Islet of Langerhans (tissue), 1 donor: ENCODE data around the gene MED12L.
"Not testable (repeated sequence)": the region's sequence is repeated elsewhere in the genome, so short reads cannot be mapped to it uniquely, and the experiment has no call there.

Experiments
- FAIRE-seq: peaks from one replicate; lab custom pipeline; 2011; peaks lifted over from hg19 to GRCh38; lab: Jason Lieb, UNC

The MED12L gene

DNA sequence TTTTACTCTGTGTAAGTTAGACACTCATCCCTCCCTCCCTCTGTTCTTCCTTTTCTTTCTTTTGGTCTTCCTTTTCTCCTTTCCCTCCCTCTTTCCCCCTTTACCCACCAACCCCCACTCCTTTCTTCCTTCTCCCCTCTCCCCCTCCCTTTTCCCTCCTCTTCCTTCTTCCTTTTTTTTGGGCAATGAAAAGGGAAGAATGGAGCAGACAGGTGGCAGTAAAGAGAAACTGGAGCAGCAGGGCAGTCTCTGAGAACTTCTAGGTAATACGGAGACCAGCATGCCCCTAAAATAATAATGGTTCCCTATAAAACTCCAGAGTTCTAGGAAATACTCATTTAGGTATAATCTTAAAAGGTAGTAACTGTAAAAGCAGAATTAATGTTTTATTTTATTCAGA, 129.0 kb downstream of the MED12L start:
- no peak for FAIRE-seq

GRCh38 chr3:151216641-151217607, 131.5 kb downstream of the MED12L start:
- no peak for FAIRE-seq

DNA sequence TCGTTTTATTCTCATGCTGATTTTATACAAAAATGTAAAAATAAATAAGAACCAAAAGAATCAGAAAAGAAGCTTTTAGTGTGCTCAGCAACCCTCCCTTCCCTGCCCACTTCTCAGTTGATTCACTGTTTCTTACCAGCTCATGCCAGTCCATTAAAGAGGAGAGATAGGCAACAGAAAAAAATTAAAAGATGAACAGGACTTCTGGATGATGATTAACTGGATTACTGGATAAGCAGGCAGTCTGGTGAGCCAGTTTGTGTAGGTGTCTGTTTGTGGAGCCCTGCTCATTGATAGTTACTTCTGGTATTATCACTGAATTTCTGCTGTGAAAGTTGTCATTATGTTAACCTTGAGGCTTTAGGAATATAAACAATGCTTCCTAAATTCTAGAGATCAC, 132.7 kb downstream of the MED12L start:
- FAIRE-seq, result no peak

DNA sequence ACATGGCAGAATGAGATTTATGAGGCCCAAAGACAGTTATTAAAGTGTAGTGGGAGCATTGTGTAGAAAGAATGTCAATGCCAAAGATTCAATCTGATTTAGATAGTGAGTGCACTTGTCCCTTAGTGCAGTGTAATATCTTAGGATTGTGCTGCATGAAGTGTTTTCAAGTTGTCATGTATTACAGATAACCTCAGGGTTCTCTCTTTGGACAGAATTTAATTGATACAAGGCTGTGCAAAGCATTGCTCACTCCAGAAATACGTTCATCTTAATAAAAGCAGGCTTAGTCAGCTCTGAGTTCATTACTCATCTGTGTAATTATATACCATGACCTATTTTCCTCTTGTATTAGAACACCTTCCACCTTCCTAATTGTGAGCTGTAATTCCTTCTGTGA, 133.6 kb downstream of the MED12L start:
- FAIRE-seq, result no peak

- FAIRE-seq, result no peak
Observed at GRCh38 chr3:151224268-151224866, 138.9 kb downstream of the MED12L start.

DNA sequence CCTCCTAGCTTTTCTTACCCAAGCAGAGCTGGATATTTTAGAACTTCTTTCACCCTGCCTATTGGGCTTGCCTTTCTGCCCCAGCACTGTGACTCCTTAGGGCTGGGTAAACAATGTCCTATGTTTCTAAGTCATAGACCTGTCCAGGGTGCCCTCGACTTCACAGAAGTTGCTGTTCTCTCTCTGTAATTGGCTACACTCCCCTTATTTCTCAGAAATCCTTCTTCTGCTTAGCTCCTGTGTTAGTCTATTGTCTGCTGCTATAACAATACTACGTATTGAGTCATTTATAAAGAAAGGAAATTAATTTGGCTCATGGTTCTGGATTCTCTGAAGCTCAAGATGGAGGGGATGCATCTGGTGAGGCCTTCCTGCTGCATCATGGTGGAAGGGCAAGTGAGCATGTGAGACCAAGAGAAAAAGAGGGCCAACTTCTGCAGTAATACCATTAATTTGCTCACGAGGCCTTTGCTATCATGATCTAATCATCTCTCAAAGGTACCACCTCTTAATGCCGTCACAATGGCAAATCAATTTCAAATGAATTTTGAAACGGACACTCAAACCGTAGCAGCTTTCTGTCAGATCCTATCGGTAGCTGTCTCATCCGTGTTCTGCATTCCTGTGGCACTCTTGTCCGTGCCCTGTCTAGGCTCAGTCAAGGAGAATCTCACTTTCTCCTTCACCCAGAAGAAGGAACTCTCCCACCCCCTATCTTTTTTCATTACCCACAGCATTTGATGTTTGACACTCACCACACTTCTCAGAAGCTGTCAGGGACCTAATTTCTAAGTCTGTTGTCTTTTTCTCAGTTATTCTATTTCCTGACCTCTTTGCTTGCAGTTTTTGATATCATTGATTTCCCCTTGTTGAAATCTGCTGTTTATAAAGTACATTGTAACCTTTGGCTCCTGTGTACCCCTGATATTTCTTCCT, 139.8 kb downstream of the MED12L start:
- FAIRE-seq, result no peak

- FAIRE-seq, result no peak
Observed at GRCh38 chr3:151226088-151226563, 140.7 kb downstream of the MED12L start.

DNA sequence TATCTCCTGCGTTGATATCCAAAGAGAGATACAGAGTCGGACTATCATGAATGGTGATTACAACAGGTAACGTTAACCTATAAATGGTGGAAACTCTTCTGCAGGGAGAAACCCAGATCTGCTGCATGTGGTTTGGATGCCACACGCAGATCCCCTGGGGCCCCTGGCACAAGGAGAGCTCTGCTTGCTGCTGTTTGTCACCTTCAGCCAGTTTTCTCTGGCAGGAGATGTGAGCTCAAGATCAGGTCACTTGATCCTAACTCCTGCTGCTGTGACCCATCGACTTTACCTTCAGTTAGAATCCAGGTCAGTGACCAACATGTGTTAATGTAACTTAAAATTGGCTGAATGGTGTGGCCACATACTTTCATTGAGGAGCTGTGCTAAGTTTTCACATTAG, 141.4 kb downstream of the MED12L start:
- no peak for FAIRE-seq

DNA sequence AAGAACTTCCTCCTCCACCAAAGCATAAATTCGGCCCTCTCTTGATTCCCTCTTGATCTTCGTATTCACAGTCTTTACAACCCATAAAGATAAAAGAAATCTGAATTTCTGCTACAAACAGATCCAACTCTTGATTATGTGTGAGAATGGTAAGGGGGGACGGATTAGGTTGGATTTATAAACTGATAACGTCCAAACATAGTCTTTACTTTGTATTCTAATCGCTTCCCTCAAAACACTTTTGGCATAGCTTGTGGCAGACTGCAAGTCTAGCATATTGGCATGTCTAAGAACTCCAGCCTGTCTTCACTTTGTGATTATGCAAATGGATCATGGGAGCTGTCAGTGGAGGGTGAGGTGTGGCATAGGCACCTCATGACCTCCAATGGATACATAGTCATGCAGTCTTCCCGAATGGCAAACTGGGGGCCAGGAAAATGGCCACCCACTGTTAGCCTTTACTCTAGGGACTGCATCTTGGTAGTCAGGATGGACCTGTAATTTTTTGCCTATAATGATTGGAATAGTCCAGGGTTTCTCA, 141.9 kb downstream of the MED12L start:
- no peak for FAIRE-seq

GRCh38 chr3:151227807-151228665, 142.6 kb downstream of the MED12L start:
- peak; percentile 49 for FAIRE-seq

DNA sequence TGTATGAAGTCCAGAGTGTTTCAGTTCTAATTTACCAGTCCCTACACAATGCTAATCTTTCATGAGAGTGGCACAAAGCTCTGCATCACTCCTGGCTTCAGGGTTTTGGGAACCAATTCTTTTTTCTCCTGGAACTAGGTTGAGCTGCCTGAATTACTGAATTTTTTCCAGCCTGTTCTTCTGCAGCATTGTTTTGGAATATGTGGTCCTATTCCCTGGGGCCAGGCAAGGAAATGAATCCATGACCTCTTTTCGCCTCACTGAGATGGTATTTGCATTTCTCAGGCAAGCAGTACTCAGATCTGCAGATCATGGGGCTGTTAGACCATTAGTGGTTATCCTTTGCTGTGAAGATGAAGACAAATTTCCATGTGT, 143.2 kb downstream of the MED12L start:
- no peak for FAIRE-seq

GRCh38 chr3:151230646-151231045, 145.2 kb downstream of the MED12L start:
- FAIRE-seq, result no peak

- not testable (repeated sequence) for FAIRE-seq
Observed at GRCh38 chr3:151232403-151232802, 146.9 kb downstream of the MED12L start.

- no peak for FAIRE-seq
Observed at GRCh38 chr3:151232991-151233390, 147.5 kb downstream of the MED12L start.

- no peak for FAIRE-seq
Observed at GRCh38 chr3:151234825-151235224, 149.4 kb downstream of the MED12L start.

- no peak for FAIRE-seq
Observed at GRCh38 chr3:151236316-151236715, 150.9 kb downstream of the MED12L start.

DNA sequence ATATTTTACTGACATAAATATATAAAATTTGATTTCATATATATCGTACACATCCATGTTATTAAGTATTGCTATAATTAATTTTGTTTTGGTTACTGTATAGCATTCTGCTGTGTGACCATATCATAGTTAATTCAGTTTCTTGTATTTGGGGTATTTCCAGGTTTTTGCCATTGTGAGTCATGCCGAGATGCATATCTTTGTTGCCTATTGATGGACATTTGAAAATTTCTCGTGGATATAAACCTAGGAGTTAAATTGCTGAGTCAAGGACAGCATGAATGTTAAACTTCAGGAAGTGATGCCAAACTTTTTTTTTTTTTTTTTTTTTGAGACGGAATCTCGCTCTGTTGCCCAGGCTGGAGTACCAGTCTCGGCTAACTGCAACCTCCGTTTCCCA, 151.3 kb downstream of the MED12L start:
- FAIRE-seq, result no peak

GRCh38 chr3:151242006-151242405, 156.5 kb downstream of the MED12L start:
- FAIRE-seq, result not testable (repeated sequence)

DNA sequence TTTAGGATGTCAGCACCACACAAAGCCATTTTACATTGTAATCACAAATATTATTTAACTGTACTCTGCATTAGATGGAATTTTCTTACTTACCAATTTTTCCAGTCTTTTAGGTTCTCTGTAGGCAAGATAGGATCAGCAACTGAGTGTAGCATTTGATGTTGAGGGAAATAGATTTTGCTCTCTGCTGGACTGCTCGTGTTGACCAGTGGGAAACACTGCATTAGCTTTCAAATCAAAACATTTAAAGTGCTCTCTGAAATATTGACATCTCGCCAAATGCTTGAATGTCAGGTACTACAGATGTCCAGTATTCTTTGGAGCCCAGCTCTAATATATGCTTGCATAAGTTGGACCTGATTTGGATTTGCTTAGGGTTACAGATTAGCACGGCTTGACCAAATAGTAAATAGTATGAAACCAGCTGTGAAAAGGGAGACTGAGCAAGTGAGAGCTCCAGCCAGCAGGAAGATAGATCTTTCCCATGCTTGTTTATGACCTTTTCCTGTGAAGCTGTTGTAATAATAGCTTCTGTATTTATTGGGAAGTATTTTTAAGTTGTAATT, 163.4 kb downstream of the MED12L start:
- peak; percentile 82 for FAIRE-seq

DNA sequence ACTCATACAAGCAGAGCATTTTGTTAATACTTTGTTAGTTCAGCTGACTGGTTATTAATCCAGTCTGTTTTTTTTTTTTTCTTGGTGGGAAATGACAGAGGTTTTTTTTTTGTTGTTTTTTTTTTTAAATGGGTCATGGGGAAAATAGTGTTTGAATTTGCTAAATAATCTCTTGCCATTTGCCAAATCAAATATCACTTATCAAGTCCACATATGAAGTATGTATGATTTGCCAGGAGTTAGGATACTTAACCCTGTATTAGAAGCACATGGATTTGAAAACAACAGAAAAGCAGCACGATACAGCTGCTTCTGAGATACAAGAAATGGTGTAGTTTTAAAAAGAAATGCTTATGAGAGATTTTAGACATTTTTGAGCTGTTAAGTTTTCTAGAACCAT, 171.3 kb downstream of the MED12L start:
- FAIRE-seq, result no peak

- FAIRE-seq, result no peak
Observed at GRCh38 chr3:151259664-151260063, 174.2 kb downstream of the MED12L start.
